ENCODE measurements around the gene TCEA2. TPM values are rescaled to one million over a fixed set of nuclear protein-coding genes. Genes with fewer than 3 reads are reported as not detected.

Gene TCEA2
- total and polyA plus RNA-seq, 2 of the 13 experiments (the other 11 are each of a cell fraction or from before 2014, with no cell fraction given): 28.1 to 33.7 TPM

- TF ChIP-seq AKNA (CRISPR knock-in tag; IDR thresholded peaks at IDR 0.05; ENCODE audit: borderline replicate concordance): no peak
- TF ChIP-seq SP2 (CRISPR knock-in tag; IDR thresholded peaks at IDR 0.05): peak; percentile 25; the same call in 1 of the 2 replicates
- no peak for TF ChIP-seq SATB2 (CRISPR knock-in tag; IDR thresholded peaks at IDR 0.05)
- TF ChIP-seq SIX4 (CRISPR knock-in tag; IDR thresholded peaks at IDR 0.05): peak; percentile 51; the same call in 1 of the 2 replicates
- TF ChIP-seq CENPBD1 (CRISPR knock-in tag; IDR thresholded peaks at IDR 0.05; ENCODE audit: borderline replicate concordance, low read depth): no peak
- peak; percentile 59 for TF ChIP-seq PATZ1 (CRISPR knock-in tag; IDR thresholded peaks at IDR 0.05)
- peak; percentile 91; the same call in 1 of the 2 replicates for TF ChIP-seq ARHGAP35 (CRISPR knock-in tag; IDR thresholded peaks at IDR 0.05; ENCODE audit: borderline replicate concordance)
- 0 out of 2 replicates have a peak, but pooled peaks have one; percentile 59 for TF ChIP-seq NR1H2 (CRISPR knock-in tag; IDR thresholded peaks at IDR 0.05; ENCODE audit: borderline replicate concordance, low read depth)
- peak; percentile 34 for TF ChIP-seq CTCF (CRISPR knock-in tag; IDR thresholded peaks at IDR 0.05)
- peak; percentile 83 for TF ChIP-seq ZFP41 (CRISPR knock-in tag; IDR thresholded peaks at IDR 0.05; ENCODE audit: borderline replicate concordance)
- peak; percentile 44 for TF ChIP-seq HNRNPH1 (optimal IDR thresholded peaks at IDR 0.05; ENCODE audit: low read depth, low read length)
- TF ChIP-seq FOXO4 (CRISPR knock-in tag; conservative IDR thresholded peaks at IDR 0.05): no peak
- TF ChIP-seq HMG20A (CRISPR knock-in tag; IDR thresholded peaks at IDR 0.05; ENCODE audit: borderline replicate concordance): no peak
- TF ChIP-seq ELK4 (CRISPR knock-in tag; IDR thresholded peaks at IDR 0.05; ENCODE audit: borderline replicate concordance): no peak
- TF ChIP-seq MAF1 (CRISPR knock-in tag; IDR thresholded peaks at IDR 0.05; ENCODE audit: borderline replicate concordance): no peak
Measured at GRCh38 chr20:64052987-64053840, 9.8 kb upstream of the TCEA2 start (continued).
